Astrocyte (in vitro differentiated cells and primary cell): ENCODE measurements around the gene LRBA. TPM values are rescaled to one million over a fixed set of nuclear protein-coding genes. Genes with fewer than 3 reads are reported as not detected.

Experiments used
- DNase-seq: peaks from one replicate; pipeline ENCODE4 v3.0.0-alpha.2; 2010; ENCODE audit warnings: low read depth
- FAIRE-seq: peaks from 2 replicates; lab custom pipeline; 2011; peaks lifted over from hg19 to GRCh38; lab: Jason Lieb, UNC
- H2AFZ ChIP-seq: 2 replicates; pipeline ENCODE4 v1.6.0; 2012; ENCODE audit warnings: low read depth, low read length, inconsistent platforms
- H3K27ac ChIP-seq: 2 replicates; pipeline ENCODE4 v1.5.1; 2011; ENCODE audit warnings: low read depth, low read length, inconsistent platforms
- H3K27me3 ChIP-seq: 2 replicates; pipeline ENCODE4 v1.6.0; 2011; ENCODE audit warnings: low read length, inconsistent platforms; ENCODE audit not compliant: insufficient read depth
- H3K36me3 ChIP-seq: 2 replicates; pipeline ENCODE4 v1.5.1; 2011; ENCODE audit warnings: low read length, inconsistent platforms; ENCODE audit not compliant: insufficient read depth
- H3K4me1 ChIP-seq: 2 replicates; pipeline ENCODE4 v1.5.1; 2011; ENCODE audit warnings: low read length, inconsistent platforms; ENCODE audit not compliant: insufficient read depth
- H3K4me2 ChIP-seq: 2 replicates; pipeline ENCODE4 v1.6.0; 2012; ENCODE audit warnings: low read length, inconsistent platforms
- H3K4me3 ChIP-seq: 2 replicates; pipeline ENCODE4 v1.5.1; 2011; ENCODE audit warnings: low read depth, mild to moderate bottlenecking, low read length, inconsistent platforms; ENCODE audit not compliant: insufficient read depth
- H3K79me2 ChIP-seq: 2 replicates; pipeline ENCODE4 v1.6.0; 2012; ENCODE audit warnings: mild to moderate bottlenecking, low read length, inconsistent platforms; ENCODE audit not compliant: insufficient read depth
- H3K9ac ChIP-seq: 2 replicates; pipeline ENCODE4 v1.6.0; 2012; ENCODE audit warnings: mild to moderate bottlenecking, low read length, inconsistent platforms
- H3K9me3 ChIP-seq: 2 replicates; pipeline ENCODE4 v1.5.1; 2012; ENCODE audit warnings: low read depth, mild to moderate bottlenecking, low read length, inconsistent platforms; ENCODE audit not compliant: insufficient read depth
- H4K20me1 ChIP-seq: 2 replicates; pipeline ENCODE4 v1.6.0; 2012; ENCODE audit warnings: low read length, inconsistent platforms; ENCODE audit not compliant: insufficient read depth
- H3K27ac Mint-ChIP-seq: one replicate; pipeline ENCODE4 v1.8.0; 2021; ENCODE audit warnings: mild to moderate bottlenecking, mixed read lengths; ENCODE audit not compliant: unreplicated experiment
- H3K27me3 Mint-ChIP-seq: one replicate; pipeline ENCODE4 v1.8.0; 2021; ENCODE audit warnings: low read depth, mixed read lengths; ENCODE audit not compliant: unreplicated experiment
- H3K36me3 Mint-ChIP-seq: one replicate; pipeline ENCODE4 v1.8.0; 2021; ENCODE audit warnings: low read depth, mixed read lengths; ENCODE audit not compliant: unreplicated experiment
- H3K4me1 Mint-ChIP-seq: one replicate; pipeline ENCODE4 v1.8.0; 2021; ENCODE audit warnings: low read depth, mixed read lengths; ENCODE audit not compliant: unreplicated experiment
- H3K4me3 Mint-ChIP-seq: one replicate; pipeline ENCODE4 v1.8.0; 2021; ENCODE audit warnings: mild to moderate bottlenecking, moderate library complexity, mixed read lengths; ENCODE audit not compliant: unreplicated experiment
- H3K9me3 Mint-ChIP-seq: one replicate; pipeline ENCODE4 v1.8.0; 2021; ENCODE audit warnings: mild to moderate bottlenecking, mixed read lengths; ENCODE audit not compliant: unreplicated experiment
- CTCF ChIP-seq: IDR thresholded peaks from 2 replicates; pipeline ENCODE4 v1.5.1; 2011; ENCODE audit warnings: low read depth, mild to moderate bottlenecking, inconsistent platforms, low read length, moderate library complexity; ENCODE audit not compliant: insufficient read depth
- EZH2 ChIP-seq: IDR thresholded peaks from 2 replicates; pipeline ENCODE4 v1.6.1; 2012; ENCODE audit warnings: mild to moderate bottlenecking, low read length, inconsistent platforms; ENCODE audit not compliant: insufficient read depth
- total RNA-seq: library from RNA; stranded (reverse); gene quantifications from 2 replicates; pipeline ENCODE4 v1.2.1, GENCODE V29; 2021

LRBA gene
- total RNA-seq, 1 donor from 2014 or later: 25.3 TPM

GRCh38 chr4:150862829-150863228 is 152.3 kb downstream of the LRBA start:
- H3K27ac ChIP-seq: no peak overlapping the region
- H3K36me3 ChIP-seq: no peaks in the 10 kb centered on the region
- Mint-ChIP-seq H3K36me3 (no peaks in the 10 kb centered on the region), H3K4me1 (no peaks in the 10 kb centered on the region), H3K27me3 (no peaks in the 10 kb centered on the region), H3K9me3 (no peaks in the 10 kb centered on the region), H3K27ac (no peak overlapping the region), H3K4me3 (no peak overlapping the region)
- no peaks in the 10 kb centered on the region for H4K20me1 ChIP-seq
- no peak overlapping the region for H3K9ac ChIP-seq
- no peak overlapping the region for H3K4me3 ChIP-seq
- no peaks in the 10 kb centered on the region for H3K4me1 ChIP-seq
- no peak for FAIRE-seq
- H2AFZ ChIP-seq: no peak overlapping the region
- no peaks in the 10 kb centered on the region for H3K27me3 ChIP-seq
- no peaks in the 10 kb centered on the region for H3K79me2 ChIP-seq
- DNase-seq: no peak
- TF ChIP-seq EZH2: no peak
- TF ChIP-seq CTCF: no peak
- no peaks in the 10 kb centered on the region for H3K9me3 ChIP-seq
- H3K4me2 ChIP-seq: no peak overlapping the region

GRCh38 chr4:150859453-150859852 is 155.6 kb downstream of the LRBA start:
- Mint-ChIP-seq H3K27me3 (no peaks in the 10 kb centered on the region), H3K4me1 (no peaks in the 10 kb centered on the region), H3K27ac (no peak overlapping the region), H3K9me3 (no peaks in the 10 kb centered on the region), H3K36me3 (no peaks in the 10 kb centered on the region), H3K4me3 (no peak overlapping the region)
- TF ChIP-seq CTCF: no peak
- no peak for TF ChIP-seq EZH2
- FAIRE-seq (no peak), DNase-seq (no peak)
- no peaks in the 10 kb centered on the region for H3K4me1 ChIP-seq
- H3K4me3 ChIP-seq: no peak overlapping the region
- no peaks in the 10 kb centered on the region for H3K9me3 ChIP-seq
- H3K27ac ChIP-seq: no peak overlapping the region
- no peaks in the 10 kb centered on the region for H4K20me1 ChIP-seq
- no peak overlapping the region for H3K9ac ChIP-seq
- no peaks in the 10 kb centered on the region for H3K27me3 ChIP-seq
- H3K36me3 ChIP-seq: no peaks in the 10 kb centered on the region
- no peaks in the 10 kb centered on the region for H3K79me2 ChIP-seq
- H2AFZ ChIP-seq: no peak overlapping the region
- no peak overlapping the region for H3K4me2 ChIP-seq

- Histone ChIP-seq H3K9ac (no peak overlapping the region), H4K20me1 (no peaks in the 10 kb centered on the region), H2AFZ (no peak overlapping the region), H3K4me2 (no peak overlapping the region), H3K27ac (no peak overlapping the region), H3K36me3 (peaks cover 6% of the 10 kb centered on the region), H3K4me1 (no peaks in the 10 kb centered on the region), H3K79me2 (no peaks in the 10 kb centered on the region), H3K9me3 (no peaks in the 10 kb centered on the region), H3K4me3 (no peak overlapping the region), H3K27me3 (no peaks in the 10 kb centered on the region)
- DNase-seq (no peak), FAIRE-seq (no peak)
- H3K4me3 Mint-ChIP-seq: no peak overlapping the region
- no peak overlapping the region for H3K27ac Mint-ChIP-seq
- no peaks in the 10 kb centered on the region for H3K9me3 Mint-ChIP-seq
- no peaks in the 10 kb centered on the region for H3K27me3 Mint-ChIP-seq
- no peak for TF ChIP-seq CTCF
- TF ChIP-seq EZH2: no peak
- no peaks in the 10 kb centered on the region for H3K4me1 Mint-ChIP-seq
- no peaks in the 10 kb centered on the region for H3K36me3 Mint-ChIP-seq
Measured at GRCh38 chr4:150855981-150856510, 159.0 kb downstream of the LRBA start.
